CD4-positive, alpha-beta T cell treated with Interleukin-2 at 100 ng/mL for 4 hours (primary cell): Measurements from ENCODE around the gene SGTB.

ENCODE experiments used
- DNase-seq: peaks from one replicate; pipeline ENCODE4 v3.0.0-alpha.2; 2020; ENCODE audit warnings: low spot score

SGTB gene, protein sequence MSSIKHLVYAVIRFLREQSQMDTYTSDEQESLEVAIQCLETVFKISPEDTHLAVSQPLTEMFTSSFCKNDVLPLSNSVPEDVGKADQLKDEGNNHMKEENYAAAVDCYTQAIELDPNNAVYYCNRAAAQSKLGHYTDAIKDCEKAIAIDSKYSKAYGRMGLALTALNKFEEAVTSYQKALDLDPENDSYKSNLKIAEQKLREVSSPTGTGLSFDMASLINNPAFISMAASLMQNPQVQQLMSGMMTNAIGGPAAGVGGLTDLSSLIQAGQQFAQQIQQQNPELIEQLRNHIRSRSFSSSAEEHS

DNA sequence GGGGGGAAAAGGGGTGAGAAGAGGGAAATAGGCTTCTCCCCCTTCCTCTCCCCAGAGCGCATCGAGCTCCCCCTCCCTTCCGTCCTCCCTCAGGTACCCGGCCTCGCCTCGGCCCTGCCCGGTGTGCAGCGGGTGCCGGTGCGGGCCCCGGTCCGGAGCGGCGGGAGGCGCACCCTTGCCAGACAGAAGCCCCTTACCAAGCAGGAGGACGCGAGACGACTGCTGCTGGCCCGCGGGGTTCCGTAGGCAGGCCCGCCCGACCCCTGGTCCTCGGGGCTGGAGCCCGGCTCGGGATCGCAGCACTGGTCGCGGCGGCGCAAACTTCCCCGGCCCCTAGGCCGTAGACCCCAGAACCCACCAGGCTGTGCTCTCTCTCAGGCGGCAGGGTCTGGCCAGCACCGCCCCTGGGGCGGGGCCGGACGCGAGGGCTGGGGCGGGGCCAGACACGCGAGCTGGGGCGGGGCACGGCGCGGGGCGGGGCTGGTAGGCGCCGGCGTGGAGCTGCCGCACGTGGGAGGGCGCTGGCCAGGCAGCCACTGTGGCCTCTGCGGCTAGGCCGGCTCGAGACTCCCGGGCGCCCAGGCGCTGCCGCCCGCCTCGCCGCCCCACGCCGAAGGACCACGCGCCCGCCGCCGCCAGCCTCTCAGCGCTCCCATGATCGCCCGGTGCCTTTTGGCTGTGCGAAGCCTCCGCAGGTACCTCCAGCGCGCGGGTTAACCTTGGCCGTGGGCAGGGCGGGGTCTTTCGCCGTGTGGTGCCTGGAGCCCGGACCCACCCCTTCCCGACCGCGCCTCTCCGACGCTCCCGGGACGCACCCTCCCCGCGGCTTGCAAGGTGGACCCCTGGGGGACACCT lies at the start of gene SGTB, which contains the start of gene NLN:
SGTB (minus strand) TSS at position 390 of the 855 bp plus-strand sequence. CDS start 1,302 bp downstream, outside the sequence.
NLN (plus strand) TSS at position 486 of the 855 bp plus-strand sequence; CDS start at position 655, 169 bp downstream.
- DNase-seq: peak; percentile 82

DNA sequence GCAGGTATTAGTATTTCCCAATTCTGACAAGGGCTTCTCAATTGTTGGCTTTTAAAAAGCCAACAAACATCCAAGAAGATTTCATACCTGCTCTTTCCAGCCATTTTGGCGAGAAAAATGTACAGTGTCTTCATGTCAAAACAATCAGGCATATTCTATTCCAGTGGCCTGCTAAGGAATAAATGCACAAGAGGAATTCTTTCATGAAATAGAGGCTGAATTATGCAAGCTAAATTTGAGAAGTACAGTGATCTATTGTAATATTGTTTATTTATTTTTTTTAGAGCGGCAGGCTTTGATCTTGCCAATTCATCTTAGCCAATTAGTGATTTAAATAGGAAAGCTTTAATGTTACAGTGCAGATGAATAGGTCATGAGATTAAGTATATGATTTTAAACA lies 49.4 kb upstream of the SGTB start:
- no peak for DNase-seq

DNA sequence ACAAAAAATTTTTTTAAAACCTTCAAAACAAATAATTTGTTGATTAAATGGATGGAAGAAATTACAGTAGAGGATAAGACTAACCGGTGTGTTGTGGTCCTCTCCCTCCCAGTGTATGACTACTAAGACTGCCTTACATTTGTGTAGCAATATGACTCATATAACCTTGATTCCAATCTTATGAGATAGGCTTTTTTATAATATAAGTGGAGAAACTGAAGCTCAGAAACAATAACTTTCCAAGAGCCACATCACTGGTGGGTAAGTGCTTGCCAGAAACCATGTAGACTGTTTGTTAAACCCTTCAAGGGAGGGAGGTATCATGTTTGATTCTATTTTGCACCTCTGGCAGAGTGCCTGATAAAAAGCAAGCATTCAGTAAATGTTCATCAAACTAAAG lies 47.6 kb upstream of the SGTB start:
- DNase-seq: no peak

DNA sequence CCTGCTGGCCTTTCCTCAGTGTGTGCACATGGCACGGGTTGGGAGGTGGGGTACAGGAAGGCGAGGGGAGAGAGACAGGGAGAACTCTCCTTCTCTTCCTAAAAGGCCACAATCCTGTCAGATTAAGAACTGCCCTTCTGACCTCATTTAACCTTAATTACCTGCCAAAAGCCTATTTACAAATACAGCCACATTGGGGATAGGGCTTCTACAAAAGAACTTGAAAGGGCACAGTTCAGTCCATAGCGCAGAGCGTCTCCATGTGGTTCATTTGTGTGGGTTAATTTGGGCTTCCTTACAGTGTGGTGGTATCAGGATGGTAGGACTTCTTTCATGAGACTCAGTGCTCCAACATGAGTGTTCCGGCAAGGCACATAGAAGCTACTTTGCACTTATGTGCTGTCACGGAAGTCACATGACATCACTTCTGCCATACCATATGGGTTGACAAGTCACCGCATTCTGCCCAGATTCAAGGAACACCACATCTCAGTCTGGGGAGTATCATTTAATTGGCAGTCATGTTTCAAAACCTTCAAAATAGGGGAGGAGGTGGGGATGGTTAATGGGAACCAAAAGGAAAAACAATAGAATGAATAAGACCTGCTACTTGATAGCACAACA lies 46.9 kb upstream of the SGTB start:
- DNase-seq: no peak

DNA sequence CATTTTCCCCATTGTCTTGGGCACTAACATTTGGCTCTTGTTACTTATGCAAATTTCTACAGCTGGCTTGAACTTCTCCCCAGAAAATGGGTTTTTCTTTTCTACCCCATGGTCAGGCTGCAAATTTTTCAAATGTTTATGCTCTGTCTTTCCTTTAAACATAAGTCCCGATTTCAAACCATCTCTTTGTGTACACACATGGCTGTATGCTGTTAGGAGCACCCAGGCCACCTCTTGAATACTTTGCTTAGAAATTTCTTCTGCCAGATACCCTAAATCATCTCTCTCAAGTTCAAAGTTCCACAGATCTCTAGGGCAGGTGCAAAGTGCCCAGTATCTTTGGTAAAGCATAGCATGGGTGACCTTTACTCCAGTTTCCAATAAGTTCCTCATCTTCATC lies 45.7 kb upstream of the SGTB start:
- no peak for DNase-seq

DNA sequence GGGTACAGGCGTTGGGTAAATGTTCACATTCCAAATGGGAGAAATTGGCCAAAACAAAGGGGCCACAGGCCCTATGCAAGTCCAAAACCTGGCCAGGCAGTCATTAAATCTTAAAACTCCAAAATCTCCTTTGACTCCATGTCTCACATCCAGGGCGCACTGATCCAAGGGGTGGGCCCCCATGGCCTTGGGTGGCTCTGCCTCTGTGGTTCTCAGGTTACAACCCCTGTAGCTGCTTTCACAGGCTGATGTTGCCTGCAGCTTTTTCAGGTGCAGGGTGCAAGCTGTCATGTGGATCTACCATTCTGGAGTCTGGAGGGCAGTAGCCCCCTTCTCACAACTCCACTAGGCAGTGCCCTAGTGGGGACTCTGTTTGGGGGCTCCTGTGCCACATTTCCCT lies 44.9 kb upstream of the SGTB start:
- no peak for DNase-seq

DNA sequence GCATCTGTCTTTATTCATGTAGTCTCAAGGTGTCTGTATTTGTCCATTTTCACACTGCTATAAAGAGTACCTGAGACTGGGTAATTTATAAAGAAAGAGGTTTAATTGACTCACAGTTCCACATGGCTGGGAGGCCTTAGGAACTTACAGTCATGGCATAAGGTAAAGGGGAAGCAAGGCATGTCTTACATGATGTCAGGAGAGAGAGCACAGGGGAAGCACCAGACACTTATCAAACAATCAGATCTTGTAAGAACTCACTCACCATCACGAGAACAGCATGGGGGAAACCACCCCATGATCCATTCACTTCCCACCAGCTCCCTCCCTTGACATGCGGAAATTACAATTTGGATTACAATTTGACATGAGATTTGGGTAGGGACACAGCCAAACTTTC lies 44.3 kb upstream of the SGTB start:
- no peak for DNase-seq

DNA sequence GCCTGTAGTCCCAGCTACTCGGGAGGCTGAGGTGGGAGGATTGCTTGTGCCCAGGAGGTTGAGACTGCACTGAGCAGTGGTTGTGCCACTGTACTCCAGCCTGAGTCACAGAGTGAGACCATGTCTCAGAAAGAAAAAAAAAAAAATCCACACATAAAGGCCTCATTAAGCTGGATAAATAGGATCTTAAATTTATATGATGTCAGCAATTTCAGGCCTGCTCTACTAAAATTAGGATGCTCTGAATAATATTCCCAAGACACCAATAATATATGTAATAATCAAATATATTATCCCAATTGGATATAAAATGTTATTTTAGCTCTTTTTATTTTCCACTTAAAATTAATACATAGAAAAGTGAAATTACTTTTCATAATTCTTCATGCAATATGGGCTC lies 43.7 kb upstream of the SGTB start:
- no peak for DNase-seq

DNA sequence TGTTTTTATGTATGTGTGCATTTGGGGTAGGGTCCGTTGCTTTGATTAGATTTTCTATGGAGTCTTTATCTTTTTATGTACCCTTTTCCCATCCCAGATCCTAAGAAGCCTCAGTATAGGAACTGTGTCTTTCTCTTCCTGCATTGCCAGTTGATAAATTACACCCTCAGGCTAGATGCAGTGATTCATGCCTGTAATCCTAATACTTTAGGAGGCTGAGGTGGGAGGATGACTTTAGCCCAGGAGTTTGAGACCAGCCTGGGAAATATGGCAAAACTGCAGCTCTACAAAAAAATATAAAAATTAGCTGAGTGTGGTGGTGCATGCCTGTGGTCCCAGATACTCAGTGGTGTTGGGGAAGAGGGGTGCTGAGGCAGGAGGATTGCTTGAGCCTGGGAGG lies 40.3 kb upstream of the SGTB start:
- DNase-seq: no peak

DNA sequence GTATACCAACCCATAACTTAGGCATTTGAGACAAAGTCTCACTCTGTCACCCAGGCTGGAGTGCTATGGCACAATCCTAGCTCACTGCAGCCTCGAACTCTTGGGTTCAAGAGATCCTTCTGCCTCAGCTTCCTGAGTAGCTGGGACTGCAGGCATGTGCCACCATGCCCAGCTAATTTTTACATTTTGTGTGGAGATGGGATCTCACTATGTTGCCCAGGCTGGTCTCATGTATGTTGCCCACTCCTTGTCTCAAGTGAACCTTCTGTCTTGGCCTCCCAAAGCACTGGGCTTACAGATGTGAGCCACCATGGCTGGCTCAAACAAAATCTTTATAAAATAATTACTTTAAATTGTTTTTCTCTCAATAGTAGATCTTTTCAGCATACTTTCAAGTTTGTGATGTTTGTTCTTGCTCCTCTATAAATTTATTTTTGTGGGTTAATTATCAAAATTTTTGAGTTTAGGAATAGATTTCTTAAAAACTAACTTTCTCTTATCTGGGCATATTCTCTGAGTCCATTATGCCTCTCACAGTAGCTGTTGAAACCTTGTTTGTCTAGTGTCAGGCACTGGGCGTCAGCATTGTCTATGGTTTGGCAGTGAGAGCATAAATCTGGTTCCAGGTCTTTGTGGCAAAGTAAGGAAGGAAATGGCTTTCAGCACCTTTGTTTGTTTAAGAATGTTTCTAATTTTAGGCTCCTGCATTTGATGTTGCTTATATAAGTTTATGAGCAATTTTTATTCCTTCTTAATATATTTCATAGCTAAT lies 38.8 kb upstream of the SGTB start:
- DNase-seq: peak; percentile 71

DNA sequence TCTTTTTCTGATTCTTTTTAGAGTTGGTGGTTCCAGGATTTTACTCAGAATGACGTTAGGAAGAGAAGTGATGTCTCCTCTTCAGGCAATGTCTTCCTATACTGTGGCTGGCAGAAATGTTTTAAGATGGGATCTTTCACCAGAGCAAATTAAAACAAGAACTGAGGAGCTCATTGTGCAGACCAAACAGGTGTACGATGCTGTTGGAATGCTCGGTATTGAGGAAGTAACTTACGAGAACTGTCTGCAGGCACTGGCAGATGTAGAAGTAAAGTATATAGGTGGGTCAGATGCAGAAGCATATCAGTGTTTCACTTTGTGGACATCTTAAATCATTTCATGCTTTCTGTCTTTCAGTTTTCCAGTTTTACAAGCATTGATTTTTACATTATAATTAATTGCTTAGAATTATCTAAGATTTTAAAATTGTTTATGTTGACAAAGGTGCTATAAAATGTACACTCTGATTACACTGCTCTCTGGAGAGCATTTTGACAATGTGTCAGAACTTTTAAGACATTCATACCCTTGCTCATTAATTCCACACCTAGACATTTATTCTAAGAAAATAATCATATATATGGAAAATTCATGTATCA lies 36.7 kb upstream of the SGTB start:
- DNase-seq: no peak

DNA sequence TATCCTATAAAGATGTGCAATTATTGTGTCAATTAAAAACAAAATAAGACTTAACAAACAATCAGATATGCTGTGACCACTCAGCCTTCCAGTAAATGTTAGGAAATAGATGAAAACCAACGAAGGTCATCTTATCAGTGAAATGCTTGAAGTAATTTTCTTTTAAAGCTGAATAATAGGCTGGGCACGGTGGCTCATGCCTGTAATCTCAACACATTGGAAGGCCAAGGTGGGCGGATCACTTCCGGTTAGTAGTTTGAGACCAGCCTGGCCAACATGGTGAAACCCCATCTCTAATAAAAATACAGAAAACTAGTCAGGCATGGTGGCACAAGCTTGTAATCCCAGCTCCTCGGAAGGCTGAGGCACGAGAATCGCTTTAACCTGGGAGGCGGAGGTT lies 31.3 kb upstream of the SGTB start:
- no peak for DNase-seq

DNA sequence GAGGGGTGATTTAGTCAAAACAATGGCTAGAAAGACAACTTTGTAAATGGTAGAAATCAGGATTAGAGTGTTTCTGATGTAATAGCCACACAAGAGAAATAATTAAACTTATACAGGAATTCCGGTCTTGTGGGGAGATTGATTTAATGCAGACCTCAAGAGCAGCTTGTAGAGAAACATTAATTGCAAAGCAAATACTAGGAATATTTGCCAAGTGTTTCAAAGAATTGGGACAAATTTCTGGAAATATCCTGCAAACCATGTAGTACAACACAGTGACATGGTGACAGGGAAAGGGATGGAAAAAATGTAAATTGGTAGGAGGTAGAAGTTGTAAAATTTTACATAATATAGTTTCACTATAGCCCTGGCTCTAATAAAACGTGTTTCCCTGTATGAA lies 29.0 kb upstream of the SGTB start:
- DNase-seq: no peak

DNA sequence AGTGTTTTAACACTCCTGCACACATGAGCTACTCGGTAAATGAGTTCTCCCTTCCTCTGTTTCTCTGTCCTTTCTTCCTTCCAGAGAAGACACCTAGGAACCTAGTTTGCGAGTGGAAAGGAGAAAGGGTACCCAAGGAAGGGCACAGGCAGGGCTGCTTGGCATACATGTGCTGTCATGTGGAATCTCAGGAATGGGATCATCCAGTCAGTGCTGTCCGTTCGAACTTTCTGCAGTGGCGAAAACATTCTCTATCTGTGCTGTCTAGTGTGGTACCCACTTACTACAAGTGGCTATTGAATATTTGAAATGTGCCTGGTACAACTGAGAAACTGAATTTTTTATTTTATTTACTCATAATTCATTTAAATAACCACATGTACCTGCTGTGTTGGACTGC lies 28.0 kb upstream of the SGTB start:
- no peak for DNase-seq

DNA sequence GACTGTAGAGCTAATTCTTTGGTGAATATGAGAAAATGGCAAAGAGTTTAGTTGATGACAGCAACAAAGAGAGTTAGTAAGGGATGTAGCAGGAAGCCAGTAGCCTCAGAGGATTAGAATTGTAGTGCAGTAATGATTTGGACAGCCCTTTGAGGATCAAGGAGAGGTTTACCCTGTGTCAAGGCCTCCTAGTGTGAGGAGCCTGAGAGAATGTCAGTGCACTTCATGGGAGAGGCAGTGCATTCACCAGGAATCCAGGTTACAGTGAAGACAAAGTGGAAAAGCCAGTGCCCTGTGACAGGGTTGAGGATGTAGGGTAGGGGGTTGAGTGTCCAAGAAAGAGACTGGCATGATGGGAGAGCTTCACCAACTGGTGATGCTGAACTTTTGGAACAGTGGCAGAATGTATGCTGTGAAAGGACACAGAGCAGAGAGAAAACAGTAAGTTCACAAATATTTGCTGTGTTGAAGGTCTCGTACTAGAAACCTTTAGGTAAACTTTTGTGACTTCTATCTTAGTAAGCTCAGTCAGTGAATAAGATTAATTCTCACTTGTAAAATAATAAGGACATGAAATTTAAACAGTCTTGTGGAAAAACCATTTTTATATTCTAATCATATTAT lies 27.4 kb upstream of the SGTB start:
- DNase-seq: no peak

DNA sequence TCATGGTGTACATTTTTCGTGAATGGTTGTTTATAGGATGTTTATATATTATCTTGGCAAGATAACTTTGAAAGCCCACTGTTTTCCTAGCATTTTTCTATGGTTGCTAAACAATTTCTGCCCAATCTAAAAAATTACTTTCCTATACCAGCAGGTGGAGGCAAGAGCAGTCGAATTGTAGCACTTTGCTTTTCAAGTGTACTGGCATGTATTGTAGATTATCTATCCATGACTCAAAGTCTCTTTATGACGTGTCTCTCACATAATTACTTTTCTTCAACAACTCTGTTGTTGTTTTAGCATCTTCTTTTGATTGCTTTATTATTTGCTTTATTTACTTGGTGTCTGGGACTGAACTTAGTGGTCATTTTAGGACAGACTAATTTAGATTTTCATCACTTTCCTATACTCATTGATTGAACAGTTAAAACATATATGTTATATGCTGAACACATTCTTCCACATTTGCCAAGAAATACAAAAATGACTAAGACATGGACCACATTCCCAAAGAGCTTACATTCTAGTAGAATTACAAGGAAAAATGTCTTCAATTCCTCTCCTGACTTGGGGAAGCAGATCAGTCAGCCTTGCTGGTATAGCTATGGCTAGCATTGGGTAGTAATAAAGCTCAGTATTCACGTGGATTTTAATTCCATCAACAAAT lies 20.8 kb upstream of the SGTB start:
- peak; percentile 48 for DNase-seq

DNA sequence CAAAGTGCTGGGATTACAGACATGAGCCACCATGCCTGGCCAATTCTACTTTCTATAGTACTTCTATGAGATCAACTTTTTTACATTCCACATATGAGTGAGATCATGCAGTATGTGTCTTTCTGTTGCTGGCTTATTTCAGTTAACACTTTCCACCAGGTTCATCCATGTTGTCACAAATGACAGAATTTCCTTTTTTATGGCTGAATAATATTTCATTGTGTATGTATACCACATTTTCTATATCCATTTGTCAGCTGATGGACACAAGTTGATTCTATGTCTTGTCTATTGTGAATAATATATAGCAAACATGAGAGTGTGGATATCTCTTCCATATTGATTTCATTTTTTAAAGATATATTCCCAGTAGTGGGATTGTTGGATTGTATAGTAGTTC lies 17.3 kb upstream of the SGTB start:
- DNase-seq: no peak

DNA sequence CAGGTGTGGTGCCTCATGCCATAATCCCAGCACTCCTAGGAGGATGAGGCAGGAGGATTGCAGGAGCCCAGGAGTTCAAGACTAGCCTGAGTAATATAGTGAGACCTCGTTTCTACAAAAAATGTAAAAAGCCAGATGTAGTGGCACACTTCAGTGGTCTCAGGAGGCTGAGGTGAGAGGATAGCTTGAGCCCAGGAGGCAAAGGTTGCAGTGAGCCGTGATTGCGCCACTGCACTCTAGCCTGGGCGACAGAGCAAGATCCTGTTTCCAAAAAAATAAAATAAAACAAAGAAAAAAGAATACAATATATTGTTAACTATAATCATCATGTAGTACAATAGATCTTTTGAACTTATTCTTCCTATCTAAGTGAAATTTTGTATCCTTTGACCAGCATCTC lies 16.4 kb upstream of the SGTB start:
- no peak for DNase-seq

DNA sequence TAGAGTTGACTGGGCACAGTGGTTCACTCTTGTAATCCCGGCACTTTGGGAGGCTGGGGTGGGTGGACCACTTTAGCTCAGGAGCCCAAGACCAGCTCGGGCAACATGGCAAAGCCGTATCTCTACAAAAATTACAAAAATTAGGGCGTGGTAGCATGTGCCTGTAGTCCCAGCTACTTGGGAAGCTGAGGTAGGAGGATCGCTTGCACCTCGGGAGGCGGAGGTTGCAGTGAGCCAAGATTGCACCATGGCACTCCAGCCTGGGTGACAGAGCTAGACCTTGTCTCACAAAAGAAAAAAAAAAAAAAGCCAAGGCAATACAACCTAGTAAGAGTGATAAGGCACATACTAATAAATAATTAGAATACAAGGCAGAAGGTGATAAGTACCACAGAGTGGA lies 15.9 kb upstream of the SGTB start:
- DNase-seq: no peak

DNA sequence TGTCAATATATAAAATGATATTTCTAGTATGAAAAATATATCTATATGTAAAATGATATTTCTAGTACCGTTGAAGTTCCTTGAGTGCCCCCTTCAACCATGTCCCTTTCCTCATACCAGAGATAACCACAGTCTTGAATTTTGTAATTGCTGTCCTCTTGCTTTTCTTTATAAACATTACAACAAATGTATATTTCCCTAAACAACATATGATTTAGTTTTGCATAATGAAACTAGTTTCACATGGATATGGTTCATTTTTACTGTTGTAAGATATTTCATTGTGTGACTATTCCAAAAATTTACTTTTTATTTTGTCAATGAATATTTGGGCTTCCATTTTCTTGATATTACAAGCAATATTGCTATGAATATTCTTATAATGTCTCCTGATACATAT lies 14.1 kb upstream of the SGTB start:
- no peak for DNase-seq

DNA sequence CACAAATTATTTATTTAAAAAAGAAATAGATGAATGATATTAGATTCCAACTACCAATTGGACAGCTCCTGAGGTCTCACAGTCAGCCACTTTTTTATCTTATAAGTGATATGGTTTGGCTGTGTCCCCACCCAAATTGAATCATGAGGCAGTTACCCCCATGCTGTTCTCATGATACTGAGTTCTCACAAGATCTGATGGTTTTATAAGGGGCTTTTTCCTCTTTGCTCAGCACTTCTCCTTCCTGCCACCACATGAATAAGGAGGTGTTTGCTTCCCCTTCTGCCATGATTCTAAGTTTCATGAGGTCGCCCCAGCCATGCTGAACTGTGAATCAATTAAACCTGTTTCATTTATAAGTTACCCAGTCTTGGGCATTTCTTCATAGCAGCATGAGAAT lies 13.0 kb upstream of the SGTB start:
- DNase-seq: no peak
